Endodermal cell (in vitro differentiated cells): ENCODE measurements around the gene ASCC1. TPM values are rescaled to one million over a fixed set of nuclear protein-coding genes. Genes with fewer than 3 reads are reported as not detected.
A peak's percentile ranks its signal among the peaks of the same experiment; 100 is the strongest.

Source experiments
- DNase-seq: peaks from one replicate; pipeline ENCODE4 v3.0.0-alpha.2; 2017
- H3K27ac ChIP-seq: 2 replicates; pipeline ENCODE4 v1.5.1; 2013; ENCODE audit warnings: mild to moderate bottlenecking, low read depth, low read length, moderate library complexity
- H3K27me3 ChIP-seq: 2 replicates; pipeline ENCODE4 v1.6.1; 2013; ENCODE audit warnings: mild to moderate bottlenecking, low read length, moderate library complexity; ENCODE audit not compliant: insufficient read depth, control insufficient read depth, poor library complexity, severe bottlenecking
- H3K36me3 ChIP-seq: 2 replicates; pipeline ENCODE4 v1.7.0; 2013; ENCODE audit warnings: mild to moderate bottlenecking, low read length, moderate library complexity; ENCODE audit not compliant: control insufficient read depth, insufficient read depth
- H3K4me1 ChIP-seq: one replicate; pipeline ENCODE4 v1.7.0; 2013; ENCODE audit warnings: low read length; ENCODE audit not compliant: control insufficient read depth, insufficient read depth
- H3K4me3 ChIP-seq: 2 replicates; pipeline ENCODE4 v1.5.1; 2013; ENCODE audit warnings: mild to moderate bottlenecking, low read length, moderate library complexity
- H3K9ac ChIP-seq: 2 replicates; pipeline ENCODE4 v1.6.1; 2013; ENCODE audit warnings: mild to moderate bottlenecking, low read length, moderate library complexity; ENCODE audit not compliant: poor library complexity, severe bottlenecking; ENCODE audit errors: extremely low read depth
- H3K9me3 ChIP-seq: 2 replicates; pipeline ENCODE4 v1.6.1; 2013; ENCODE audit warnings: mild to moderate bottlenecking, low read length, moderate library complexity; ENCODE audit not compliant: control insufficient read depth
- H3K27ac Mint-ChIP-seq: 2 replicates; pipeline ENCODE4 v1.8.0; 2020; ENCODE audit warnings: mixed read lengths
- H3K27me3 Mint-ChIP-seq: 2 replicates; pipeline ENCODE4 v1.8.0; 2021; ENCODE audit warnings: mild to moderate bottlenecking, mixed read lengths; ENCODE audit not compliant: insufficient read depth
- H3K36me3 Mint-ChIP-seq: 2 replicates; pipeline ENCODE4 v1.8.0; 2020; ENCODE audit warnings: low read depth, mixed read lengths
- H3K4me1 Mint-ChIP-seq: 2 replicates; pipeline ENCODE4 v1.8.0; 2020; ENCODE audit warnings: mixed read lengths
- H3K4me3 Mint-ChIP-seq: 2 replicates; pipeline ENCODE4 v1.8.0; 2020; ENCODE audit warnings: mild to moderate bottlenecking, moderate library complexity, mixed read lengths
- H3K9me3 Mint-ChIP-seq: 2 replicates; pipeline ENCODE4 v1.8.0; 2020; ENCODE audit warnings: mild to moderate bottlenecking, mixed read lengths
- CTCF ChIP-seq: fragments of 200-600 bp; sonication (generic); conservative IDR thresholded peaks from 2 replicates; pipeline ENCODE4 v1.5.0; 2021; ENCODE audit warnings: antibody characterized with exemption, mild to moderate bottlenecking
- WGBS, 2 experiments: methylation state at CpG; one replicate each; pipeline versions ENCODE4 v1.1.5 to v1.1.7; 2013; ENCODE audit warnings: missing lambda C conversion rate in 2 of 2, mixed read lengths in 1 of 2; ENCODE audit not compliant: insufficient coverage in 1 of 2, insufficient read length in 1 of 2; 5-methylcytosine and 5-hydroxymethylcytosine counted together
- total RNA-seq, 2 donors: library from RNA; stranded (reverse); fragmentation: NEBNext Ultra II Directional in 1 of 2; extraction: Animal tissue kit (Norgen Biotek cat#: 25700) in 1 of 2; gene quantifications; 2 replicates in 1 of 2; 3 replicates in 1 of 2; pipeline ENCODE4 v1.2.1, GENCODE V29; 2021

Gene ASCC1
- total RNA-seq, 2 donors from 2014 or later, result 29.2 to 34.0 TPM

- peaks cover 14% of the 10 kb centered on the region for H3K36me3 Mint-ChIP-seq
- Histone ChIP-seq H3K4me3 (no peak overlapping the region), H3K27me3 (no peaks in the 10 kb centered on the region), H3K9me3 (no peaks in the 10 kb centered on the region), H3K36me3 (no peaks in the 10 kb centered on the region), H3K4me1 (no peaks in the 10 kb centered on the region), H3K27ac (no peak overlapping the region), H3K9ac (no peak overlapping the region)
- H3K9me3 Mint-ChIP-seq, result no peaks in the 10 kb centered on the region
- peaks cover 8% of the 10 kb centered on the region for H3K4me1 Mint-ChIP-seq
- DNase-seq, result no peak
- H3K4me3 Mint-ChIP-seq, result no peak overlapping the region
- H3K27me3 Mint-ChIP-seq, result no peaks in the 10 kb centered on the region
- peak overlapping the region; percentile 12 for H3K27ac Mint-ChIP-seq
- WGBS, 2 experiments, result 90 to 95% methylated on average over 1 to 4 of the region's 4 CpGs
- TF ChIP-seq CTCF, result no peak
These were observed 69.3 kb downstream of the ASCC1 start for GRCh38 chr10:72146559-72147323.

- Histone ChIP-seq H3K4me1 (no peaks in the 10 kb centered on the region), H3K27ac (no peak overlapping the region), H3K9ac (no peak overlapping the region), H3K27me3 (no peaks in the 10 kb centered on the region), H3K9me3 (no peaks in the 10 kb centered on the region), H3K4me3 (no peak overlapping the region), H3K36me3 (no peaks in the 10 kb centered on the region)
- Mint-ChIP-seq H3K27me3 (no peaks in the 10 kb centered on the region), H3K27ac (peak overlapping the region; percentile 31), H3K4me3 (no peak overlapping the region), H3K36me3 (peaks cover 11% of the 10 kb centered on the region), H3K4me1 (peaks cover 8% of the 10 kb centered on the region), H3K9me3 (no peaks in the 10 kb centered on the region)
- 48 to 68% methylated on average over 5 to 6 of the region's 6 CpGs for WGBS, 2 experiments
- TF ChIP-seq CTCF, result no peak
- peak; percentile 73 for DNase-seq
These were observed 70.0 kb downstream of the ASCC1 start for GRCh38 chr10:72146071-72146470.

- H3K27me3 ChIP-seq, result no peaks in the 10 kb centered on the region
- H3K27me3 Mint-ChIP-seq, result no peaks in the 10 kb centered on the region
- H3K4me1 ChIP-seq, result no peaks in the 10 kb centered on the region
- no peak overlapping the region for H3K4me3 Mint-ChIP-seq
- H3K9ac ChIP-seq, result no peak overlapping the region
- H3K9me3 ChIP-seq, result no peaks in the 10 kb centered on the region
- peaks cover 8% of the 10 kb centered on the region for H3K36me3 Mint-ChIP-seq
- no peak for TF ChIP-seq CTCF
- peaks cover 8% of the 10 kb centered on the region for H3K4me1 Mint-ChIP-seq
- no peak overlapping the region for H3K27ac ChIP-seq
- DNase-seq, result no peak
- H3K9me3 Mint-ChIP-seq, result no peaks in the 10 kb centered on the region
- H3K4me3 ChIP-seq, result no peak overlapping the region
- 88 to 100% methylated on average over 1 of the region's 2 CpGs for WGBS, 2 experiments
- peak overlapping the region; percentile 31 for H3K27ac Mint-ChIP-seq
- no peaks in the 10 kb centered on the region for H3K36me3 ChIP-seq
These were observed 70.4 kb downstream of the ASCC1 start for GRCh38 chr10:72145657-72146056.
